PC-9 (cell line): ENCODE results near the gene CCDC106.

Experiments used
- CTCF ChIP-seq: fragments of 200-600 bp; sonication (generic); conservative IDR thresholded peaks from 2 replicates; pipeline ENCODE4 v1.6.1; 2017; ENCODE audit warnings: mixed run types, antibody characterized with exemption, mild to moderate bottlenecking, moderate library complexity
- EZH2 ChIP-seq: fragments of 200-600 bp; sonication (generic); IDR thresholded peaks from 2 replicates; pipeline ENCODE4 v1.8.0; 2017; ENCODE audit warnings: antibody characterized with exemption, low read depth

- TF ChIP-seq EZH2, result no peak
- TF ChIP-seq CTCF, result no peak
Measured at GRCh38 chr19:55618426-55618825, 29.6 kb upstream of the CCDC106 start.
